IMR-90 (cell line): ENCODE measurements around the gene EIF2AK2. TPM values are rescaled to one million over a fixed set of nuclear protein-coding genes. Genes with fewer than 3 reads are reported as not detected.

Experiments used
- ATAC-seq: fragments of 200-7000 bp; cut with Tn5 transposase; 2 replicates; pipeline ENCODE4 v1.9.1; 2020; ENCODE audit warnings: low read depth, mild to moderate bottlenecking, moderate library complexity
- BruUV-seq: library from RNA; stranded (reverse); fragments of 400-500 nt; replicated peaks from 2 replicates; lab custom pipeline; 2021; lab: Mats Ljungman, UMichigan
- CTCF ChIA-PET: fragments of 300-600 bp; formaldehyde crosslinking; extraction: SDS; loops from one replicate; lab custom pipeline; 2021; ENCODE audit warnings: antibody characterized with exemption; lab: Yijun Ruan, JAX
- POLR2A ChIA-PET: fragments of 300-600 bp; sonication (Branson Sonifier 250); formaldehyde crosslinking; loops from one replicate; lab custom pipeline; 2022; ENCODE audit warnings: antibody characterized with exemption; ENCODE audit not compliant: unreplicated experiment; lab: Charles Lee
- DNase-seq: peaks from one replicate; pipeline ENCODE4 v3.0.0; 2013
- H2AFZ ChIP-seq: replicated peaks from 2 replicates; pipeline ENCODE3; 2013; ENCODE audit warnings: low read length, mild to moderate bottlenecking; ENCODE audit not compliant: poor library complexity
- H2AK5ac ChIP-seq: 2 replicates; pipeline ENCODE4 v1.6.1; 2013; ENCODE audit warnings: low read depth, low read length, inconsistent platforms
- H2AK9ac ChIP-seq: replicated peaks from 2 replicates; pipeline ENCODE3; 2013; ENCODE audit warnings: mild to moderate bottlenecking, low read depth, low read length, moderate library complexity; ENCODE audit not compliant: poor library complexity
- H2BK120ac ChIP-seq: 2 replicates; pipeline ENCODE4 v1.6.1; 2013; ENCODE audit warnings: low read depth, low read length, inconsistent platforms
- H2BK15ac ChIP-seq: 3 replicates; pipeline ENCODE4 v1.6.1; 2013; ENCODE audit warnings: low read depth, low read length, inconsistent platforms
- H2BK20ac ChIP-seq: 2 replicates; pipeline ENCODE4 v1.6.1; 2013; ENCODE audit warnings: low read depth, mild to moderate bottlenecking, inconsistent platforms, low read length, moderate library complexity
- H2BK5ac ChIP-seq: 2 replicates; pipeline ENCODE4 v1.6.1; 2013; ENCODE audit warnings: mild to moderate bottlenecking, low read depth, low read length, inconsistent platforms; ENCODE audit not compliant: poor library complexity, severe bottlenecking
- H3K14ac ChIP-seq: replicated peaks from 2 replicates; pipeline ENCODE4 v1.6.1; 2013; ENCODE audit warnings: low read depth, low read length, inconsistent platforms
- H3K18ac ChIP-seq: 2 replicates; pipeline ENCODE4 v1.6.1; 2013; ENCODE audit warnings: low read depth, low read length, control low read depth
- H3K23ac ChIP-seq: 2 replicates; pipeline ENCODE4 v1.6.1; 2013; ENCODE audit warnings: low read depth, low read length, inconsistent platforms
- H3K27ac ChIP-seq: 2 replicates; pipeline ENCODE4 v1.5.1; 2013; ENCODE audit warnings: mild to moderate bottlenecking, control low read depth, low read length; ENCODE audit not compliant: insufficient read depth
- H3K27me3 ChIP-seq: 2 replicates; pipeline ENCODE4 v1.6.1; 2013; ENCODE audit warnings: low read length; ENCODE audit not compliant: control insufficient read depth, insufficient read depth
- H3K36me3 ChIP-seq: 2 replicates; pipeline ENCODE4 v1.6.1; 2013; ENCODE audit warnings: low read length, mixed read lengths; ENCODE audit not compliant: control insufficient read depth, insufficient read depth
- H3K4ac ChIP-seq: 2 replicates; pipeline ENCODE4 v1.6.1; 2013; ENCODE audit warnings: low read depth, low read length, inconsistent platforms
- H3K4me1 ChIP-seq: 2 replicates; pipeline ENCODE4 v1.6.1; 2013; ENCODE audit warnings: low read length, mixed read lengths; ENCODE audit not compliant: control insufficient read depth, insufficient read depth
- H3K4me2 ChIP-seq: 2 replicates; pipeline ENCODE4 v1.6.1; 2013; ENCODE audit warnings: low read depth, mild to moderate bottlenecking, control low read depth, low read length, moderate library complexity
- H3K4me3 ChIP-seq: 2 replicates; pipeline ENCODE4 v1.5.1; 2013; ENCODE audit warnings: low read depth, mild to moderate bottlenecking, control low read depth, low read length, moderate library complexity; ENCODE audit not compliant: insufficient read depth
- H3K56ac ChIP-seq: 2 replicates; pipeline ENCODE4 v1.6.1; 2013; ENCODE audit warnings: low read length, inconsistent platforms; ENCODE audit not compliant: insufficient read depth; ENCODE audit errors: extremely low read depth
- H3K79me1 ChIP-seq, 2 experiments: 2 replicates each; pipeline ENCODE4 v1.6.1; 2013; ENCODE audit warnings: low read length in 2 of 2, inconsistent platforms in 1 of 2, low read depth in 1 of 2
- H3K9ac ChIP-seq: 2 replicates; pipeline ENCODE4 v1.6.1; 2013; ENCODE audit warnings: low read depth, low read length, control low read depth
- H3K9me1 ChIP-seq: 2 replicates; pipeline ENCODE4 v1.6.1; 2013; ENCODE audit warnings: low read length, inconsistent platforms; ENCODE audit not compliant: insufficient read depth
- H3K9me3 ChIP-seq: 2 replicates; pipeline ENCODE4 v1.6.1; 2013; ENCODE audit warnings: low read length; ENCODE audit not compliant: control insufficient read depth, insufficient read depth
- H4K20me1 ChIP-seq: 2 replicates; pipeline ENCODE4 v1.6.1; 2013; ENCODE audit warnings: low read length, inconsistent platforms; ENCODE audit not compliant: insufficient read depth
- H4K5ac ChIP-seq: 2 replicates; pipeline ENCODE4 v1.6.1; 2013; ENCODE audit warnings: mild to moderate bottlenecking, low read depth, low read length, control low read depth
- H4K8ac ChIP-seq, 2 experiments: 2 replicates each; pipeline ENCODE4 v1.6.1; 2013; ENCODE audit warnings: low read depth in 2 of 2, low read length in 2 of 2, control low read depth in 1 of 2, inconsistent platforms in 1 of 2
- H4K91ac ChIP-seq: 2 replicates; pipeline ENCODE4 v1.6.1; 2013; ENCODE audit warnings: low read depth, low read length, inconsistent platforms; ENCODE audit not compliant: insufficient read depth
- BHLHE40 ChIP-seq: fragments of 150-350 bp; IDR thresholded peaks from 2 replicates; pipeline ENCODE4 v1.6.1; 2016; ENCODE audit warnings: mild to moderate bottlenecking, low read depth, low read length
- CHD1 ChIP-seq: IDR thresholded peaks from 2 replicates; pipeline ENCODE4 v1.6.1; 2012; ENCODE audit warnings: low read depth, low read length, improper control_type of control experiment
- FOS ChIP-seq: fragments of 150-350 bp; IDR thresholded peaks from 2 replicates; pipeline ENCODE4 v1.6.1; 2016; ENCODE audit warnings: low read depth, low read length
- MAFK ChIP-seq: IDR thresholded peaks from 2 replicates; pipeline ENCODE4 v1.6.1; 2012; ENCODE audit warnings: low read depth, low read length, improper control_type of control experiment
- MAZ ChIP-seq: IDR thresholded peaks from 2 replicates; pipeline ENCODE4 v1.6.1; 2012; ENCODE audit warnings: low read depth, mild to moderate bottlenecking, low read length, improper control_type of control experiment, moderate library complexity, borderline replicate concordance
- MXI1 ChIP-seq: IDR thresholded peaks from 2 replicates; pipeline ENCODE4 v1.6.1; 2012; ENCODE audit warnings: low read depth, mild to moderate bottlenecking, low read length, moderate library complexity, borderline replicate concordance
- NFE2L2 ChIP-seq: fragments of 150-350 bp; IDR thresholded peaks from 2 replicates; pipeline ENCODE4 v1.6.1; 2016; ENCODE audit warnings: low read depth, mild to moderate bottlenecking, low read length
- POLR2A ChIP-seq: IDR thresholded peaks from 2 replicates; pipeline ENCODE4 v1.6.1; 2012; ENCODE audit warnings: mild to moderate bottlenecking, low read depth, low read length
- RAD21 ChIP-seq: IDR thresholded peaks from 2 replicates; pipeline ENCODE4 v1.6.1; 2012; ENCODE audit warnings: low read length, improper control_type of control experiment
- RCOR1 ChIP-seq: IDR thresholded peaks from 2 replicates; pipeline ENCODE4 v1.6.1; 2012; ENCODE audit warnings: mild to moderate bottlenecking, low read length, improper control_type of control experiment; ENCODE audit not compliant: insufficient replicate concordance
- RFX5 ChIP-seq: IDR thresholded peaks from 2 replicates; pipeline ENCODE4 v1.8.0; 2012; ENCODE audit warnings: low read depth, mild to moderate bottlenecking, low read length, moderate library complexity
- SMC3 ChIP-seq: fragments of 150-350 bp; IDR thresholded peaks from 2 replicates; pipeline ENCODE4 v1.6.1; 2016; ENCODE audit warnings: low read depth, mild to moderate bottlenecking, antibody characterized with exemption, low read length, moderate library complexity
- WGBS, 2 experiments: methylation state at CpG; one replicate each; pipeline versions ENCODE4 v1.1.5 to v1.1.7; 2013; ENCODE audit warnings: missing lambda C conversion rate in 2 of 2; ENCODE audit not compliant: insufficient read length in 1 of 2; ENCODE audit errors: extremely low coverage in 2 of 2; 5-methylcytosine and 5-hydroxymethylcytosine counted together
- dilution Hi-C: fragments of 300-500 bp; cut with HindIII; formaldehyde crosslinking; loops from one replicate; pipeline ENCODE4 v1.14.3; 2018; ENCODE audit warnings: low sequenced_read_pairs; ENCODE audit not compliant: unreplicated experiment
- in situ Hi-C: fragments of 300-500 bp; cut with MboI; formaldehyde crosslinking; loops from 3 replicates; pipeline ENCODE4 v1.14.3; 2019; ENCODE audit warnings: low sequenced_read_pairs, inconsistent platforms, mixed read lengths
- intact Hi-C: fragments of 100-400 bp; cut with micrococcal nuclease; formaldehyde crosslinking; loops from 2 replicates; pipeline ENCODE4 v1.10.0; 2022
- polyA plus RNA-seq, 3 experiments: library from polyadenylated mRNA; depleted of rRNA; stranded (reverse); fragments of >200 nt; gene quantifications; 2 replicates each; pipeline ENCODE4 v1.2.3, GENCODE V29; 2012; ENCODE audit warnings: low replicate concordance in 1 of 3
- total RNA-seq: library from RNA; depleted of rRNA; stranded (reverse); fragments of >200 nt; gene quantifications from 2 replicates; pipeline ENCODE4 v1.2.3, GENCODE V29; 2012
- TF ChIP-seq, protein P1 (sequence below): fragments of 150-350 bp; IDR thresholded peaks from 2 replicates; pipeline ENCODE4 v1.6.1; 2017; ENCODE audit warnings: mild to moderate bottlenecking, antibody characterized with exemption, low read length, low read depth
- TF ChIP-seq, protein P2 (sequence below): conservative IDR thresholded peaks from 2 replicates; pipeline ENCODE4 v1.5.1; 2012; ENCODE audit warnings: mild to moderate bottlenecking, low read depth, low read length, improper control_type of control experiment
- TF ChIP-seq, protein P3 (sequence below): fragments of 150-350 bp; IDR thresholded peaks from 2 replicates; pipeline ENCODE4 v1.6.1; 2016; ENCODE audit warnings: low read depth, mild to moderate bottlenecking, low read length, moderate library complexity, borderline replicate concordance

The EIF2AK2 gene
- total and polyA plus RNA-seq, 2 of the 4 experiments (the other 2 are of a cell fraction), result 10.2 to 16.8 TPM

DNA sequence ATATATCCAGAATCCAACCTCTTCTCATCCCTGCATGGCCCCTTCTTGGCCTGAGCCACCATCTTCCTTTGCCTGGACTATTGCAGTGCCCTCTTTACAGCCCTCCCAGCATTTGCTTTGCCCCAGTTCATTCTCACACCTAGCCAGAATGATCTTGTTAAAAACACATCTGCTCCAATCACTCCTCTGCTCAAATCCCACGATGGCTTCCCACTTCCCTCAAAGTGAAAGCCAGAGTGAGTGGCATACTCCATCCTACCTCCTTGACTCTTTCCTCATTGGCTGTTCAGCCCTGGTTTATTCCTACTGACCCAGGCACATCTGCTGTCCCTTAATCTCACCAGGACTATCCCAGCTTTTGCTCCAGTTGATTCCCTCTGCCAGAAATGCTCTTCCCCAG is 17.0 kb upstream of the EIF2AK2 start:
- Histone ChIP-seq H3K4me3 (no peak overlapping the region), H3K36me3 (no peaks in the 10 kb centered on the region), H3K4me1 (no peaks in the 10 kb centered on the region), H3K9me3 (no peaks in the 10 kb centered on the region), H2BK5ac (no peak overlapping the region), H3K27ac (no peak overlapping the region), H3K4ac (no peak overlapping the region), H4K91ac (no peak overlapping the region), H2BK15ac (no peak overlapping the region), H4K8ac (no peak overlapping the region), H4K5ac (no peak overlapping the region), H3K14ac (no peak overlapping the region), H3K56ac (no peak overlapping the region), H3K27me3 (no peaks in the 10 kb centered on the region), H3K9me1 (no peaks in the 10 kb centered on the region), H4K20me1 (no peaks in the 10 kb centered on the region), H3K18ac (no peak overlapping the region), H2AFZ (no peak overlapping the region), H2AK5ac (no peak overlapping the region), H3K9ac (no peak overlapping the region), H2BK20ac (no peak overlapping the region), H3K23ac (no peak overlapping the region), H2BK120ac (no peak overlapping the region), H3K4me2 (no peak overlapping the region), H2AK9ac (no peak overlapping the region), H3K79me1 (no peaks in the 10 kb centered on the region)
- TF ChIP-seq BHLHE40 (no peak), NFE2L2 (no peak), MAZ (no peak), CHD1 (no peak), MAFK (no peak), SMC3 (no peak), MXI1 (no peak), RCOR1 (no peak), RFX5 (no peak), RAD21 (no peak), FOS (no peak), POLR2A (no peak)
- TF ChIP-seq, protein P1, sequence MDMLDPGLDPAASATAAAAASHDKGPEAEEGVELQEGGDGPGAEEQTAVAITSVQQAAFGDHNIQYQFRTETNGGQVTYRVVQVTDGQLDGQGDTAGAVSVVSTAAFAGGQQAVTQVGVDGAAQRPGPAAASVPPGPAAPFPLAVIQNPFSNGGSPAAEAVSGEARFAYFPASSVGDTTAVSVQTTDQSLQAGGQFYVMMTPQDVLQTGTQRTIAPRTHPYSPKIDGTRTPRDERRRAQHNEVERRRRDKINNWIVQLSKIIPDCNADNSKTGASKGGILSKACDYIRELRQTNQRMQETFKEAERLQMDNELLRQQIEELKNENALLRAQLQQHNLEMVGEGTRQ, result no peak
- TF ChIP-seq, protein P2, sequence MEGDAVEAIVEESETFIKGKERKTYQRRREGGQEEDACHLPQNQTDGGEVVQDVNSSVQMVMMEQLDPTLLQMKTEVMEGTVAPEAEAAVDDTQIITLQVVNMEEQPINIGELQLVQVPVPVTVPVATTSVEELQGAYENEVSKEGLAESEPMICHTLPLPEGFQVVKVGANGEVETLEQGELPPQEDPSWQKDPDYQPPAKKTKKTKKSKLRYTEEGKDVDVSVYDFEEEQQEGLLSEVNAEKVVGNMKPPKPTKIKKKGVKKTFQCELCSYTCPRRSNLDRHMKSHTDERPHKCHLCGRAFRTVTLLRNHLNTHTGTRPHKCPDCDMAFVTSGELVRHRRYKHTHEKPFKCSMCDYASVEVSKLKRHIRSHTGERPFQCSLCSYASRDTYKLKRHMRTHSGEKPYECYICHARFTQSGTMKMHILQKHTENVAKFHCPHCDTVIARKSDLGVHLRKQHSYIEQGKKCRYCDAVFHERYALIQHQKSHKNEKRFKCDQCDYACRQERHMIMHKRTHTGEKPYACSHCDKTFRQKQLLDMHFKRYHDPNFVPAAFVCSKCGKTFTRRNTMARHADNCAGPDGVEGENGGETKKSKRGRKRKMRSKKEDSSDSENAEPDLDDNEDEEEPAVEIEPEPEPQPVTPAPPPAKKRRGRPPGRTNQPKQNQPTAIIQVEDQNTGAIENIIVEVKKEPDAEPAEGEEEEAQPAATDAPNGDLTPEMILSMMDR, result no peak
- TF ChIP-seq, protein P3, sequence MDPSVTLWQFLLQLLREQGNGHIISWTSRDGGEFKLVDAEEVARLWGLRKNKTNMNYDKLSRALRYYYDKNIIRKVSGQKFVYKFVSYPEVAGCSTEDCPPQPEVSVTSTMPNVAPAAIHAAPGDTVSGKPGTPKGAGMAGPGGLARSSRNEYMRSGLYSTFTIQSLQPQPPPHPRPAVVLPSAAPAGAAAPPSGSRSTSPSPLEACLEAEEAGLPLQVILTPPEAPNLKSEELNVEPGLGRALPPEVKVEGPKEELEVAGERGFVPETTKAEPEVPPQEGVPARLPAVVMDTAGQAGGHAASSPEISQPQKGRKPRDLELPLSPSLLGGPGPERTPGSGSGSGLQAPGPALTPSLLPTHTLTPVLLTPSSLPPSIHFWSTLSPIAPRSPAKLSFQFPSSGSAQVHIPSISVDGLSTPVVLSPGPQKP, result no peak
- intact Hi-C loops, result no loop called here
- WGBS, 2 experiments, result 43% methylated on average over 1 of the region's 1 CpG; no CpG with 5 or more reads in 1 of the 2 experiments
- dilution Hi-C loops, result no loop called here
- BruUV-seq, result no TSS peak
- ChIA-PET CTCF (no interaction called here), POLR2A (interaction anchor here (0.6 kb wide), 1 partner anchor 39 kb away, joined by 3 read pairs; no protein-coding TSS in a partner anchor)
- ATAC-seq, result no peak
- no peak for DNase-seq
- in situ Hi-C loops, result loop anchor here (25.0 kb wide), 1 partner anchor 714 kb away; no protein-coding TSS in a partner anchor
